ENCODE measurements around the gene ATP13A3.

DNA sequence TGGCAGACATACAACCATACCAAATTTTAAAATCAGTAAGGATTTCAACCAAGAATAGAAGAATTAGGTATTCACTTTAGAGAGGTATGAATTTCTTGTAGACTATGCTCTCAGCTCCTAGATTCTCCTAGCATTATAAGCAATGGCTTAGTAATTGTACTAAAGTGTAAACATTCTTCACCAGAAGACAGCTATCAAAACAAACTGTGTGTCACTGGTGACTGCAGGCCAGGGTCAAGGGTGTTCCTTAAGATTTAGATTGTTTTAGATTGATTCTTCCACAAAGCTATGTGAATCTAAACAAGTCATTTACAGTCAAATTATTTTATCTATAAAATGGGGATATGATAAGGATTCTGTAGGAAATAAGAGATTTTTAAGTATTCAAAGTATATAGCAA lies 64.6 kb downstream of the ATP13A3 start:
- TF ChIP-seq CTCF (IDR thresholded peaks at IDR 0.05) (no peak), POLR2A (IDR thresholded peaks at IDR 0.05) (no peak), POLR2AphosphoS5 (IDR thresholded peaks at IDR 0.05) (no peak), EP300 (IDR thresholded peaks at IDR 0.05) (no peak)

Measured in gastroesophageal sphincter (tissue), 3 donors.